ENCODE measurements around the gene KDM4C.

Gene KDM4C

DNA sequence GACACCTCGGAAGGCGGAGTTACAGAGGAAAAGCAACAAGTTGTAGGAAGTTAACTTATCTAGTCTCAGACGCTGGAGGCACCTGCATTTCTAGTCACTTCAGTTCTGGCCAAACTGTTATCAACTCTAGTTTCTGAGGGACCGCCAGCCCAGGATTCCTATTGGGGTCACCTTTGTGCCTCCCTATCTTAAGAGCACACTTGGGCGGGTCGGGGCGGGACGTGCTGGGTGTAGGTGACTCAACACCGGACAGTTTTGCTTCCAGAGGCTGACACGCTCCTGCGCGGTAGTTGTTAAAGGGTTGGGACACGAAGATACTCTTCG, 679 bp upstream of the KDM4C start:
- TF ChIP-seq EZH2 (IDR thresholded peaks at IDR 0.05; ENCODE audit: borderline replicate concordance, low read depth, low read length, severe bottlenecking) = no peak
- TF ChIP-seq, protein P1, sequence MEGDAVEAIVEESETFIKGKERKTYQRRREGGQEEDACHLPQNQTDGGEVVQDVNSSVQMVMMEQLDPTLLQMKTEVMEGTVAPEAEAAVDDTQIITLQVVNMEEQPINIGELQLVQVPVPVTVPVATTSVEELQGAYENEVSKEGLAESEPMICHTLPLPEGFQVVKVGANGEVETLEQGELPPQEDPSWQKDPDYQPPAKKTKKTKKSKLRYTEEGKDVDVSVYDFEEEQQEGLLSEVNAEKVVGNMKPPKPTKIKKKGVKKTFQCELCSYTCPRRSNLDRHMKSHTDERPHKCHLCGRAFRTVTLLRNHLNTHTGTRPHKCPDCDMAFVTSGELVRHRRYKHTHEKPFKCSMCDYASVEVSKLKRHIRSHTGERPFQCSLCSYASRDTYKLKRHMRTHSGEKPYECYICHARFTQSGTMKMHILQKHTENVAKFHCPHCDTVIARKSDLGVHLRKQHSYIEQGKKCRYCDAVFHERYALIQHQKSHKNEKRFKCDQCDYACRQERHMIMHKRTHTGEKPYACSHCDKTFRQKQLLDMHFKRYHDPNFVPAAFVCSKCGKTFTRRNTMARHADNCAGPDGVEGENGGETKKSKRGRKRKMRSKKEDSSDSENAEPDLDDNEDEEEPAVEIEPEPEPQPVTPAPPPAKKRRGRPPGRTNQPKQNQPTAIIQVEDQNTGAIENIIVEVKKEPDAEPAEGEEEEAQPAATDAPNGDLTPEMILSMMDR (IDR thresholded peaks at IDR 0.05; ENCODE audit: borderline replicate concordance, extremely low read depth, low read length, poor library complexity, severe bottlenecking) = no peak
- H3K36me3 ChIP-seq (ENCODE audit: insufficient read depth, low read length) = no peaks in the 10 kb centered on the region; the same call in 1 of the 2 replicates
- H3K4me1 ChIP-seq (ENCODE audit: insufficient read depth, low read length) = peaks cover 28% of the 10 kb centered on the region
- H3K4me2 ChIP-seq (ENCODE audit: insufficient read depth, low read length) = peak overlapping the region; percentile 96
- H3K9me3 ChIP-seq (ENCODE audit: insufficient read depth, low read length, severe bottlenecking) = no peaks in the 10 kb centered on the region
- H3K9ac ChIP-seq (ENCODE audit: low read depth, low read length) = peak overlapping the region; percentile 85
- DNase-seq (peak; percentile 72), ATAC-seq (ENCODE audit: insufficient read depth, low read depth) (peak; percentile 58)
- peak overlapping the region; percentile 100 for H3K27ac ChIP-seq (ENCODE audit: low read length)
- peak overlapping the region; percentile 94 for H2AFZ ChIP-seq (ENCODE audit: low read depth, low read length)
- H4K20me1 ChIP-seq (ENCODE audit: insufficient read depth, low read length) = no peaks in the 10 kb centered on the region
- peak overlapping the region; percentile 91 to 99; a peak in 3 of 4 replicates for H3K4me3 ChIP-seq (ENCODE audit: low read depth in 1 of 2, low read length in 2 of 2)
- no peaks in the 10 kb centered on the region for H3K27me3 ChIP-seq (ENCODE audit: insufficient read depth, low read length, poor library complexity)
- peaks cover 37% of the 10 kb centered on the region for H3K79me2 ChIP-seq (ENCODE audit: insufficient read depth, low read length)

DNA sequence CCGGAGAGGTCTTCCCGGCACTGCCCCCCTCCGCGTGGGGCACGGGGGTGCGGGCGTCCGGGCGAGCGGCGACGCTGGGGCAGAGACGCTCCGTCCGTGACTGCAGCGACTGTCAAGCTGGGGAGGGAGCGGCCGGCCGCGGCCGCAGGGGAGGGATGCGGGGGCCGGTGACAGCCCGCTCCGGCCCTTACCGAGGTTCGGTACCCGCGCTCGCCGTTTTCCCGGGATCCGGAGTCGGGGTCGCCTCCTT, 400 bp downstream of the KDM4C start:
- DNase-seq (no peak), ATAC-seq (ENCODE audit: insufficient read depth, low read depth) (peak; percentile 10)
- Histone ChIP-seq H3K4me3 (ENCODE audit: low read depth in 1 of 2, low read length in 2 of 2) (peak overlapping the region; percentile 91 to 99), H3K79me2 (ENCODE audit: insufficient read depth, low read length) (peaks cover 44% of the 10 kb centered on the region), H3K27ac (ENCODE audit: low read length) (peak overlapping the region; percentile 64), H3K9me3 (ENCODE audit: insufficient read depth, low read length, severe bottlenecking) (no peaks in the 10 kb centered on the region), H3K9ac (ENCODE audit: low read depth, low read length) (peak overlapping the region; percentile 85), H3K36me3 (ENCODE audit: insufficient read depth, low read length) (no peaks in the 10 kb centered on the region; the same call in 1 of the 2 replicates), H4K20me1 (ENCODE audit: insufficient read depth, low read length) (no peaks in the 10 kb centered on the region; the same call in 1 of the 2 replicates), H3K27me3 (ENCODE audit: insufficient read depth, low read length, poor library complexity) (no peaks in the 10 kb centered on the region), H3K4me2 (ENCODE audit: insufficient read depth, low read length) (peak overlapping the region; percentile 96), H3K4me1 (ENCODE audit: insufficient read depth, low read length) (peaks cover 28% of the 10 kb centered on the region), H2AFZ (ENCODE audit: low read depth, low read length) (peak overlapping the region; percentile 94)
- no peak for TF ChIP-seq EZH2 (IDR thresholded peaks at IDR 0.05; ENCODE audit: borderline replicate concordance, low read depth, low read length, severe bottlenecking)
- TF ChIP-seq, protein P1 (IDR thresholded peaks at IDR 0.05; ENCODE audit: borderline replicate concordance, extremely low read depth, low read length, poor library complexity, severe bottlenecking) = no peak

DNA sequence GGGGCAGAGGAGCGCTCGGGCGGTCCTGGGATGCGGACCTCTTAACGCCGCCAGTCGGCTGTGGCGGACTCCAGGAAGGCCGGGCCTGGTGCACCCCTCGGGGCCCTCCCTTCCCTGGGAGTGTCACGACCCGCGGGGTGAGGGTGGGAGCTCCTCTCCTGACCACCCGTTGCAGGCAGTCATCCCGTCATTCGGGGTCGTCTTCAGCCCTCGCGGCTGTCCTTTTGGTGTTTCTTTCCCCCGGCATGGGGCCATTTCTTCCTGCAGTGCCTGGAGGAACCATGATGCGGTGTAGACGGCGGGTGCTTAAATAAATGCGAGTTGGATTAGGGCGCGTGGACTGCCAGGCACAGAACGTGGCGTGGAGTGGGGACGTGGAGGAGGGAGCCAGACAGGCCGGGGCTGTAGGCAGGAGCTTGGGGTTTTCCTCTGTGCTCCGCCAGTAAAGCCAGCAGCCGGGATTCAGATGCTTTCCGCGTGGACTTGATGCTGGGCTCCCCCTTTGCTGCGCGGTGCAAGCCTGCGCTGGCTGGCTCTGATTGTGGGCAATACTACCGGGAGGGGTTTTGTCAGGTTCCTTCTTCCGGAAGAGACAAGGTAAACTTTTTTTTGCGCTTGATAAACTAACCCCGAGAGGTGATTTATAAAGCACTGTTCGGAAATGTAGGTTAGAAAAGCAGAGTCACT, 868 bp downstream of the KDM4C start:
- Histone ChIP-seq H2AFZ (ENCODE audit: low read depth, low read length) (peak overlapping the region; percentile 94), H3K9ac (ENCODE audit: low read depth, low read length) (peak overlapping the region; percentile 85), H3K4me1 (ENCODE audit: insufficient read depth, low read length) (peaks cover 28% of the 10 kb centered on the region), H3K27me3 (ENCODE audit: insufficient read depth, low read length, poor library complexity) (no peaks in the 10 kb centered on the region), H3K9me3 (ENCODE audit: insufficient read depth, low read length, severe bottlenecking) (no peaks in the 10 kb centered on the region), H3K36me3 (ENCODE audit: insufficient read depth, low read length) (no peaks in the 10 kb centered on the region; the same call in 1 of the 2 replicates), H3K4me3 (ENCODE audit: low read depth in 1 of 2, low read length in 2 of 2) (peak overlapping the region; percentile 91 to 99), H3K79me2 (ENCODE audit: insufficient read depth, low read length) (peaks cover 48% of the 10 kb centered on the region), H3K4me2 (ENCODE audit: insufficient read depth, low read length) (peak overlapping the region; percentile 96), H4K20me1 (ENCODE audit: insufficient read depth, low read length) (no peaks in the 10 kb centered on the region; the same call in 1 of the 2 replicates), H3K27ac (ENCODE audit: low read length) (peak overlapping the region; percentile 64)
- TF ChIP-seq EZH2 (IDR thresholded peaks at IDR 0.05; ENCODE audit: borderline replicate concordance, low read depth, low read length, severe bottlenecking) = no peak
- TF ChIP-seq, protein P1 (IDR thresholded peaks at IDR 0.05; ENCODE audit: borderline replicate concordance, extremely low read depth, low read length, poor library complexity, severe bottlenecking) = no peak
- peak; percentile 52 for DNase-seq
- peak; percentile 34 for ATAC-seq (ENCODE audit: insufficient read depth, low read depth)

Measured in DND-41 (cell line).